Ascending aorta (tissue), 2 donors: ENCODE data around the gene RAD51B. TPM values are rescaled to one million over a fixed set of nuclear protein-coding genes. Genes with fewer than 3 reads are reported as not detected.

Experiments
- DNase-seq, 2 donors: peaks; one replicate each; pipeline ENCODE4 v3.0.0-alpha.2; 2019; ENCODE audit warnings: low spot score in 2 of 2
- H3K27ac ChIP-seq, 2 donors: fragments of 200-600 bp; sonication (generic); one replicate each; pipeline ENCODE4 v1.5.1; 2016 to 2017; ENCODE audit warnings: mild to moderate bottlenecking in 1 of 2
- H3K27me3 ChIP-seq: fragments of 200-600 bp; sonication (generic); one replicate; pipeline ENCODE4 v1.5.1; 2017
- H3K36me3 ChIP-seq, 2 donors: fragments of 200-600 bp; sonication (generic); one replicate each; pipeline ENCODE4 v1.5.1; 2016
- H3K4me1 ChIP-seq, 2 donors: fragments of 200-600 bp; sonication (generic); one replicate each; pipeline ENCODE4 v1.5.1; 2016 to 2017; ENCODE audit warnings: mild to moderate bottlenecking in 1 of 2
- H3K4me3 ChIP-seq, 2 donors: fragments of 200-600 bp; sonication (generic); one replicate each; pipeline ENCODE4 v1.5.1; 2016 to 2017; ENCODE audit warnings: mild to moderate bottlenecking in 1 of 2
- H3K9me3 ChIP-seq, 2 donors: fragments of 200-600 bp; sonication (generic); one replicate each; pipeline ENCODE4 v1.5.1; 2016
- intact Hi-C: fragments of 100-400 bp; cut with DNase I; formaldehyde crosslinking; loops from one replicate; pipeline ENCODE4 v1.15.1; 2023
- total RNA-seq: library from RNA; depleted of rRNA; stranded (reverse); fragments of >200 nt; gene quantifications from one replicate; pipeline ENCODE4 v1.1.0, GENCODE V29; 2016
- TF ChIP-seq, protein P1 (sequence below), 3 experiments: fragments of 200-600 bp in 2 of 3; fragments of 450-650 bp in 1 of 3; sonication (generic) in 2 of 3; IDR thresholded peaks; one replicate each; pipeline ENCODE4 v1.5.1; 2016 to 2019; ENCODE audit warnings: antibody characterized with exemption in 3 of 3, mild to moderate bottlenecking in 1 of 3, moderate library complexity in 1 of 3

The RAD51B gene
- total RNA-seq, 1 donor from 2014 or later: not detected

DNA sequence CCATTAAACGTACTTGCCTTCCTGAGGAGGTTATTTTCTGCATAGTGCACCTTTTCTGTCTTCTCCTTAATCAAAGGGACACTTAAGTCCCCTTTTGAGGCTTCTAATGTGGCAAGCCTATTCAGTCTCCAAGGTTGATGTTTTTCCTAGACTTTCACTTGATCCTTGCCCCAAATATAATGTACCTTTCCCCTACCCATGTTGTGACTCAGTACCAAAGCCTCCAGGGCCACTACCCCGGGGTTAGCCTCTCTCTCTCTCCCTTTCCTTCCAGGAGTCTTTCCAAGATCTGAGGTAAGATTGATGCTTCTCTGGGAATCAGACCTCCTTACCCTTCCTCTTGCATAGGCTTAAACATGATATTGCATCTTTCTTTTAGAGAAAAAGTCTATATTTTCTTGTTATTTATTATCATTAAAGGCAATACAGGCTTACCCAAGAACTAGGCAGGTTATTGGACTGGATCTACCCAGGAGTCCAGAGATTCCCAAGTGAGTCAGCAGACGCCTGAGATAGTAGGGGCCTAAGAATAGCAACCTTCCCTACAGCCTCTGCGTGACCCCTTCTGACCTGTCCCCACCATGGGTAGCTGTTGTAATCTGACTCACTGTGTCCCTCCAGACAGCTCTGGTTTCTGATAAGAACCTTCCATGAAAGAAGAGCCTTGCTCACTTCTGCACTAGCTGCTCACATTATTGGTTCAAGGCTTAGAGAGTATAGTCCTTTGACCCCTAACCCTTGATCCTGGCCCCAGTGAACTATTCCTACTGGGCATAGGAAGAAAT is 800.4 kb downstream of the RAD51B start:
- Histone ChIP-seq H3K9me3 (peaks cover 21 to 24% of the 10 kb centered on the region in 2 donors), H3K36me3 (no peaks in the 10 kb centered on the region), H3K27ac (peak overlapping the region; percentile 27 to 37), H3K4me3 (no peak overlapping the region), H3K4me1 (peaks cover 3 to 8% of the 10 kb centered on the region in 2 donors), H3K27me3 (no peaks in the 10 kb centered on the region)
- TF ChIP-seq, protein P1, sequence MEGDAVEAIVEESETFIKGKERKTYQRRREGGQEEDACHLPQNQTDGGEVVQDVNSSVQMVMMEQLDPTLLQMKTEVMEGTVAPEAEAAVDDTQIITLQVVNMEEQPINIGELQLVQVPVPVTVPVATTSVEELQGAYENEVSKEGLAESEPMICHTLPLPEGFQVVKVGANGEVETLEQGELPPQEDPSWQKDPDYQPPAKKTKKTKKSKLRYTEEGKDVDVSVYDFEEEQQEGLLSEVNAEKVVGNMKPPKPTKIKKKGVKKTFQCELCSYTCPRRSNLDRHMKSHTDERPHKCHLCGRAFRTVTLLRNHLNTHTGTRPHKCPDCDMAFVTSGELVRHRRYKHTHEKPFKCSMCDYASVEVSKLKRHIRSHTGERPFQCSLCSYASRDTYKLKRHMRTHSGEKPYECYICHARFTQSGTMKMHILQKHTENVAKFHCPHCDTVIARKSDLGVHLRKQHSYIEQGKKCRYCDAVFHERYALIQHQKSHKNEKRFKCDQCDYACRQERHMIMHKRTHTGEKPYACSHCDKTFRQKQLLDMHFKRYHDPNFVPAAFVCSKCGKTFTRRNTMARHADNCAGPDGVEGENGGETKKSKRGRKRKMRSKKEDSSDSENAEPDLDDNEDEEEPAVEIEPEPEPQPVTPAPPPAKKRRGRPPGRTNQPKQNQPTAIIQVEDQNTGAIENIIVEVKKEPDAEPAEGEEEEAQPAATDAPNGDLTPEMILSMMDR (IDR thresholded peaks at IDR 0.05): no peak
- no peak for DNase-seq
- intact Hi-C loops: no loop called here

DNA sequence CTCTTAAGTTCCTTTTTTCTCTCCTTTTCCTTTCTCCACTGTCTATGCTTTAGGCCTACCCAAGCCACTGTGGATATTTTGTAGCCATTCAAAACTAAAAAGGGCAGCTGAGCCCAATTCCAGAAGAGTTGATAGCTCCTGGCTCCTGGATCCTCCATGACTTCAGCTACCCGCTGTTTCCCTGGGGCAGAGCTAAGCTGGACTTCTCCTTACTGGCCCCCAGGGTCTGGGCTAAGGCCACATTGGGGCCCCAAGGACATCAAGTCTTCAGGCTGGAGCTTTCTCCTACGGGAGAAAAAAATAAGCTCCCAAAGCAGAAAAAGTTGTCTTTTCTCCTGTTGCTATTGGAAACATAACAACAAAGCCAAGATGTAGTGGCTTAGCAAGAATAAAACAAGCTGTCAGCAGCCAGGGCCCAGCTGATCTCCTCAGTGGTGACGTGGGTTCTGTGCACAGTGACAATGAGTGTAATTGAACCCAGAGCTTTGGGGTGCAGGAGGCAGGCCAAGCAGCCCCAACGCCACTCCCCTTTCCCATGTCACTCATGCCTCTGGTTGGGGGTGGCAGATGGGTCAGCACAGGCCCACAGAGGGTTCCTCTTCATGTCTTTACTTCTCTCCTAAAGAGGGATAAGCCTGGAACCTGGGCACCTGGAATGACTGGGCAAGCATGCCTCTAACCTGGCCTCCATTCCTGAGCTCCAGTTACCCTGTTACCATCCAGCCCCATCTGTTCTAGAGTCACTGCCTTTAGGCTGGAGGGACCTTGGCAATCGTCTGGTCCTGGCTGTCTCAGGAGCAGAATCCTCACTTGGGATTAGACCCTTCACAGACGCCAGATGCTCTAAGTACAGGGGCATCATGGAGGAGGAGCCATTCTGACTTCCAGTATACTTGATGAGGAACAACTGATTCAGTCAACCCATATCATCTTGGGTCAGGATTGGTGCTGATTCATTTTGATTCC is 802.1 kb downstream of the RAD51B start:
- DNase-seq: peak; percentile 45 to 84
- Histone ChIP-seq H3K27me3 (no peaks in the 10 kb centered on the region), H3K4me3 (no peak overlapping the region), H3K9me3 (peaks cover 4 to 11% of the 10 kb centered on the region in 2 donors), H3K4me1 (peaks cover 3 to 14% of the 10 kb centered on the region in 2 donors), H3K36me3 (no peaks in the 10 kb centered on the region), H3K27ac (peak overlapping the region; percentile 48 to 69)
- intact Hi-C loops: no loop called here
- TF ChIP-seq, protein P1 (IDR thresholded peaks at IDR 0.05): no peak

DNA sequence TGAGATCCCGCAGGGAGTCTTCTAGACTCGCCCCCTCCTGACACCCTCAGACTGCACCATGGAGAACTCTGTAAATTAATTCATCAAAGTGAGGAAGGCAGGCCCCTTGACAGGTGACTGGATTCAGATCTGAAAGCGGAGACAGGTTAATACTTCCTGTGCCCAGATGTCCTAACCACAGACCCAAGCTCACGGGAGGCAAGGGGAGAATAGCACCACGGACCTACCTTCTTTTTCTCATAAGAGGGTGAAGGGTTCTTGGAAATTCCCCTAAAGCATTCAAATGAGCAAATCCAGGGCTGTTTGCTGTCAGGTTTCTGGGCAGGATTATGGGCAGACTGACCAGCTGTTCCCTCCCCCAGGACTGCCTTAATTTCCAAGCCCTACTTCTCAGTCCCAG is 803.3 kb downstream of the RAD51B start:
- no peak overlapping the region for H3K27ac ChIP-seq
- no peak overlapping the region for H3K4me3 ChIP-seq
- no peak for DNase-seq
- peaks cover 0 to under 1% of the 10 kb centered on the region in 2 donors for H3K9me3 ChIP-seq
- H3K4me1 ChIP-seq: peaks cover 3 to 18% of the 10 kb centered on the region in 2 donors
- H3K36me3 ChIP-seq: no peaks in the 10 kb centered on the region
- intact Hi-C loops: no loop called here
- TF ChIP-seq, protein P1 (IDR thresholded peaks at IDR 0.05): no peak
- no peaks in the 10 kb centered on the region for H3K27me3 ChIP-seq

DNA sequence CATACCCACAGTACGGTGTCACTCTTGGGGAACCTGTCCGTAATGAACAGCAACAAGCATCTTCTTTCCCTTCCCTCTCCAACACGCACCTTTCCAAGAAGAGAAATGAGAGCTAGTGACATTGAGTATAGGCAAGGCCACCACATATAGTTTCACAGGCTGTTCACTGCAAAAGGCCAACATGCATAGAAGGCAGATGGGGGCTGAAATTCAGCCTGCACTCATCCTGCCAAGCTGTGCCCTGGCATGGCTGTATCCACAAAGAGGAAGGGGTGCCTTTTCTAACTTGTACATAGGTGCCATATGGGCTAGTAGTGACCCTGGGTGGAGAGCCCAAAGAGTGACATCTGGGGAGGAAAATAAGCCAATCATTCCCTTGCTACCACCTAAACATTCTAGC is 803.7 kb downstream of the RAD51B start:
- no peak for DNase-seq
- no peak overlapping the region for H3K4me3 ChIP-seq
- intact Hi-C loops: no loop called here
- H3K27ac ChIP-seq: no peak overlapping the region
- H3K27me3 ChIP-seq: no peaks in the 10 kb centered on the region
- no peaks in the 10 kb centered on the region for H3K9me3 ChIP-seq
- TF ChIP-seq, protein P1 (IDR thresholded peaks at IDR 0.05): no peak
- H3K4me1 ChIP-seq: peaks cover 3 to 18% of the 10 kb centered on the region in 2 donors
- no peaks in the 10 kb centered on the region for H3K36me3 ChIP-seq

DNA sequence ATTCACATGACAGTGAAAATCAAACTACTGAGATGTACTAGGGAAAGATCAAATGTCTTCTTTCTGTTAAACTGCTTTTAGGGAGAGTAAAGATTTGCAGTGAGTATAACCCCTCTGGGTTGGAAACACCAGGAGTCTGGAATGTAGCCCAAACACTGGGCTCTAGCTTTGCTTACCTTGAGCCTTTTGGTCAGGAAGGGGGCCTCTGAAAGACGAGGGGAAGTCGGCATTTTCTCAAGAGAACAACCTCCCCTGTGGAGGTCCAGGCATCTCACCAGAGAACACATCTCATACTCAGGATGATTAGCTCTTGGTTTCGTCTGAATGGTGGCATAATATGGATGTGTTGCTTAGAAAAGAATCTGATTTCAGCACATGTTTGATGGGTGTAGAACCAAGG is 804.2 kb downstream of the RAD51B start:
- no peaks in the 10 kb centered on the region for H3K36me3 ChIP-seq
- intact Hi-C loops: no loop called here
- no peaks in the 10 kb centered on the region for H3K9me3 ChIP-seq
- TF ChIP-seq, protein P1 (IDR thresholded peaks at IDR 0.05): no peak
- H3K27me3 ChIP-seq: no peaks in the 10 kb centered on the region
- no peak for DNase-seq
- peaks cover 3 to 18% of the 10 kb centered on the region in 2 donors for H3K4me1 ChIP-seq
- H3K4me3 ChIP-seq: no peak overlapping the region
- no peak overlapping the region for H3K27ac ChIP-seq
